ENCODE measurements around the gene GADD45G. TPM values are rescaled to one million over a fixed set of nuclear protein-coding genes. Genes with fewer than 3 reads are reported as not detected.

Gene GADD45G
- total RNA-seq, 2 donors from 2014 or later = 8.1 to 10.8 TPM

DNA sequence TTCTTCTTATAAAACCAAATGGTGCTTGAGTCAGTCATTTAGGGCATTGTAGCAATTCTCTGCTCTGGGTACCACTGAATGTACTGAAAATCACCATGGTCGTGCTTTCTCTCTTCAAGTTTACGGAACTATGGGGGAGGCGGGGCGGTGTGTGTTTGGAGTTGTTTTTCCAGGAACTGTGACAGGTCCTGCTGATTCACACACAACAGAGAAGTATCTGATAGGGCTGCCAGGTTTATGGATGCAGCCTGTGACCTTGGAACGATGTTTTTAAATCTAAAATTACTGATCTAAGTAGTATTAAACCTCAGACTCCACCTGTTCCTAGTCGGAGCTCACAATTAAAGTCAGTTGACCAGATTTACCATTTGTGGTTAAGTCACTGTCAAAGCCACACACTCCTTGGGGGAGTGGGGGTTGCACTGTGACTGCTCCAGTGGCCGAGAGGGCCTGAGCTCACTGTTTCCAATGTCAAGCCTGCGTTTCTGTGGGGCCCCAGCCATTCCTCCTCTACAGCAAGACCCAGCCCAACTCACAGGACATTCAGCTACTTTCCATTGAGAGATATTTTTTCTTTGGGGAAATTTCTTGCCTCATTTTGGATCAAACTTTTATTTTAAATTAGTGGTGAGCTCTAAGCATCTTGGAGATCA, 44.4 kb downstream of the GADD45G start:
- Histone ChIP-seq H3K9ac (ENCODE audit: low read depth in 2 of 2, low read length in 2 of 2) (no peak overlapping the region), H3K4me1 (no peaks in the 10 kb centered on the region), H3K4me3 (no peak overlapping the region), H3K36me3 (no peaks in the 10 kb centered on the region), H3K9me3 (no peaks in the 10 kb centered on the region), H3K27ac (no peak overlapping the region), H3K27me3 (no peaks in the 10 kb centered on the region)
- intact Hi-C loops (cut with DNase I) = no loop called here
- DNase-seq = no peak
- TF ChIP-seq, protein P1, sequence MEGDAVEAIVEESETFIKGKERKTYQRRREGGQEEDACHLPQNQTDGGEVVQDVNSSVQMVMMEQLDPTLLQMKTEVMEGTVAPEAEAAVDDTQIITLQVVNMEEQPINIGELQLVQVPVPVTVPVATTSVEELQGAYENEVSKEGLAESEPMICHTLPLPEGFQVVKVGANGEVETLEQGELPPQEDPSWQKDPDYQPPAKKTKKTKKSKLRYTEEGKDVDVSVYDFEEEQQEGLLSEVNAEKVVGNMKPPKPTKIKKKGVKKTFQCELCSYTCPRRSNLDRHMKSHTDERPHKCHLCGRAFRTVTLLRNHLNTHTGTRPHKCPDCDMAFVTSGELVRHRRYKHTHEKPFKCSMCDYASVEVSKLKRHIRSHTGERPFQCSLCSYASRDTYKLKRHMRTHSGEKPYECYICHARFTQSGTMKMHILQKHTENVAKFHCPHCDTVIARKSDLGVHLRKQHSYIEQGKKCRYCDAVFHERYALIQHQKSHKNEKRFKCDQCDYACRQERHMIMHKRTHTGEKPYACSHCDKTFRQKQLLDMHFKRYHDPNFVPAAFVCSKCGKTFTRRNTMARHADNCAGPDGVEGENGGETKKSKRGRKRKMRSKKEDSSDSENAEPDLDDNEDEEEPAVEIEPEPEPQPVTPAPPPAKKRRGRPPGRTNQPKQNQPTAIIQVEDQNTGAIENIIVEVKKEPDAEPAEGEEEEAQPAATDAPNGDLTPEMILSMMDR (IDR thresholded peaks at IDR 0.05) = no peak

DNA sequence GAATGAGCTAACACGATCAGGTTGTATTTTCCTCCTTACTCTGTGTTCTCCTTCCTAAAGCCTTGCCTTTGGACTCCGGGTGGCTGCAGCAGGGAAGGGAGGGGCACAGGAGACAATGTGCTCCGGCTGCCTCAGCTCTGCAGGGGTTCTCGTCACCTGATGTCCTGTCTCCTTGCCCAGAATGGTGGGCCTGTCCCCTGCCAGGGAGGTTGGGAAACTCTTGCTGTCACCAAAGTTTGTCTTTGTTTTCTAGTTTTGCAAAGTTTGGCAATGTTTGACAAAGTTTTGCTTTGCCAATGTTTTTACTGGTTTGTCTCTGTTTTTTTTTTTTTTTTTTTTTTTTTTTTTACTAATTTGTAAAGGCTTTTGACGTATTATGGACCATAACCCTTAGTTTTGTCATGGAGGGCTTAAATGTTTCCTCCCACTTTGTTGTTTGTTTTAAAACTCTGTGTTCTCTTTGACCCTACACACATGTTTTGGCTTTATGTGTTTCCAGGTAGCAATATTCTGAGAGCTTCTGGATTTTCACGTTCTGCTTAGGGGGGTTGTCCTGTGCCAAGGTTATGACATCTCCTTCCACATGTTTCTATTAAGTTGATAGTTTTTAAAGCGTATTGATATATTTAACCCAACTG, 49.3 kb downstream of the GADD45G start:
- TF ChIP-seq, protein P1 (IDR thresholded peaks at IDR 0.05) = no peak
- Histone ChIP-seq H3K9me3 (no peaks in the 10 kb centered on the region), H3K9ac (ENCODE audit: low read depth in 2 of 2, low read length in 2 of 2) (no peak overlapping the region), H3K4me1 (peaks cover 5% of the 10 kb centered on the region), H3K27ac (no peak overlapping the region), H3K27me3 (no peaks in the 10 kb centered on the region), H3K36me3 (no peaks in the 10 kb centered on the region), H3K4me3 (no peak overlapping the region)
- DNase-seq = no peak
- intact Hi-C loops (cut with DNase I) = no loop called here

DNA sequence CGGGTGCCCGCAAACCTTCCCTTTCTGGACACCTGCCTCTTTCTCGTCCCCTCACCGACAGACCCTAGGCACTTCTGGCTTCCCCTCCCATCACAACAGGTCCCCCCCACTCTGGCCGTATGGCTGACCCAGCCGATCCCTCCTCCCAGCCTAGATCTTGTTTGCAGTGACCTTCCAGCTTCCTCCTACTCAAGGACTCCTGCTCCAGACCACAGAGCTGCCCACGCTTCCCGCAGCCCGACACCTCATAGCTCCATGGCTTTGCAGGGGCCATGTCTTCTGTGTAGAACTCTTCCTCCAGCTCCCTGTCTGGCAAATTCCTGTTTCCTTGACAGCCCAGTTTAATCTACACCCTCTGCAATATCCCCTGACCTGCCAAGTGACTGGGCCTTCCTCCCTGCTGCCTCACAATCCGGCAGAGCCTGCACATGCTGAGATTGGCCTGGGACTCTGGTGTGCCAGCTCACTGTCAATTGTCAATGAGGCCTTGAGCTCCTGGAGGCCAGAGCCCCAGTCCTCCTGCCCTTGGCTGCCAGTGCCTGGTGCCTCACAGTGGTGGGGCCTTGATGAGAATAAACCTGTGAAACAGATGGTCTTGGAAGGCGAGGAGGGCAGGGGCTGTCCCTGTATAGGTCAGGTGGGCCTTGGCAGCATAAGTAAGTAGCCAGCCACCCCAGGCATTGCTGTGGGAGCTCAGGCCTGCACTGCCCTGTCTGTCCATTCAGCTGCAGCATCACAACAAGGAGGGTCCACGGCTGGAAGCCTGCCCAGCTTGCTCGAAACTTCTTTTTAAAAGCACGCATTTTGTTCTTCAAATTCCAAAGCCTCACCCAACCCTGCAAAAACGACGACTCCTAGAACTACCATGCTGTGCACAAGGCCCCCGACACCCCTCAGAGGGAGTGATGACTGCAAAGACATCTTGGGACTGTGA, 50.5 kb downstream of the GADD45G start:
- Histone ChIP-seq H3K4me1 (peaks cover 9% of the 10 kb centered on the region), H3K27ac (no peak overlapping the region), H3K9ac (ENCODE audit: low read depth in 2 of 2, low read length in 2 of 2) (no peak overlapping the region), H3K9me3 (no peaks in the 10 kb centered on the region), H3K4me3 (no peak overlapping the region), H3K36me3 (no peaks in the 10 kb centered on the region), H3K27me3 (no peaks in the 10 kb centered on the region)
- DNase-seq = no peak
- intact Hi-C loops (cut with DNase I) = no loop called here
- TF ChIP-seq, protein P1 (IDR thresholded peaks at IDR 0.05) = no peak

Other genes starting within 250 kb of the GADD45G start
- 10 to 100 TPM; 14.7 to 19.0 TPM for gene SEMA4D, start 106.9 kb upstream of the GADD45G start, total RNA-seq